ENCODE results near the gene NAGS.

NAGS gene

GRCh38 chr17:44024271-44024663, 19.8 kb downstream of the NAGS start:
- Histone ChIP-seq H3K9me3 (ENCODE audit: insufficient read depth, low read length, severe bottlenecking) (no peaks in the 10 kb centered on the region), H3K4me3 (ENCODE audit: low read depth in 1 of 2, low read length in 2 of 2) (no peak overlapping the region), H3K4me2 (ENCODE audit: insufficient read depth, low read length) (no peak overlapping the region), H3K36me3 (ENCODE audit: insufficient read depth, low read length) (peaks cover 20% of the 10 kb centered on the region; the same call in 1 of the 2 replicates), H4K20me1 (ENCODE audit: insufficient read depth, low read length) (peaks cover 3% of the 10 kb centered on the region), H3K27me3 (ENCODE audit: insufficient read depth, low read length, poor library complexity) (no peaks in the 10 kb centered on the region), H2AFZ (ENCODE audit: low read depth, low read length) (no peak overlapping the region), H3K4me1 (ENCODE audit: insufficient read depth, low read length) (no peaks in the 10 kb centered on the region), H3K27ac (ENCODE audit: low read length) (no peak overlapping the region), H3K9ac (ENCODE audit: low read depth, low read length) (no peak overlapping the region), H3K79me2 (ENCODE audit: insufficient read depth, low read length) (no peaks in the 10 kb centered on the region)
- DNase-seq (no peak), ATAC-seq (ENCODE audit: insufficient read depth, low read depth) (no peak; the same call in 2 of the 3 replicates)
- TF ChIP-seq CTCF (IDR thresholded peaks at IDR 0.05; ENCODE audit: borderline replicate concordance, extremely low read depth, low read length, poor library complexity, severe bottlenecking) (no peak), EZH2 (IDR thresholded peaks at IDR 0.05; ENCODE audit: borderline replicate concordance, low read depth, low read length, severe bottlenecking) (no peak)

- H3K79me2 ChIP-seq (ENCODE audit: insufficient read depth, low read length): no peaks in the 10 kb centered on the region
- no peaks in the 10 kb centered on the region for H3K9me3 ChIP-seq (ENCODE audit: insufficient read depth, low read length, severe bottlenecking)
- no peak overlapping the region for H3K27ac ChIP-seq (ENCODE audit: low read length)
- no peak for ATAC-seq (ENCODE audit: insufficient read depth, low read depth)
- no peaks in the 10 kb centered on the region for H3K27me3 ChIP-seq (ENCODE audit: insufficient read depth, low read length, poor library complexity)
- H3K4me1 ChIP-seq (ENCODE audit: insufficient read depth, low read length): no peaks in the 10 kb centered on the region
- H3K4me2 ChIP-seq (ENCODE audit: insufficient read depth, low read length): no peak overlapping the region
- TF ChIP-seq EZH2 (IDR thresholded peaks at IDR 0.05; ENCODE audit: borderline replicate concordance, low read depth, low read length, severe bottlenecking) (no peak), CTCF (IDR thresholded peaks at IDR 0.05; ENCODE audit: borderline replicate concordance, extremely low read depth, low read length, poor library complexity, severe bottlenecking) (no peak)
- no peak overlapping the region for H2AFZ ChIP-seq (ENCODE audit: low read depth, low read length)
- H3K9ac ChIP-seq (ENCODE audit: low read depth, low read length): no peak overlapping the region
- peaks cover 20% of the 10 kb centered on the region; the same call in 1 of the 2 replicates for H3K36me3 ChIP-seq (ENCODE audit: insufficient read depth, low read length)
- H3K4me3 ChIP-seq (ENCODE audit: low read depth in 1 of 2, low read length in 2 of 2): no peak overlapping the region
- no peak for DNase-seq
- peaks cover 3% of the 10 kb centered on the region for H4K20me1 ChIP-seq (ENCODE audit: insufficient read depth, low read length)
These were observed 20.4 kb downstream of the NAGS start for GRCh38 chr17:44024853-44025252.

GRCh38 chr17:44029736-44030135, 25.3 kb downstream of the NAGS start:
- TF ChIP-seq EZH2 (IDR thresholded peaks at IDR 0.05; ENCODE audit: borderline replicate concordance, low read depth, low read length, severe bottlenecking) (no peak), CTCF (IDR thresholded peaks at IDR 0.05; ENCODE audit: borderline replicate concordance, extremely low read depth, low read length, poor library complexity, severe bottlenecking) (no peak)
- no peak overlapping the region for H2AFZ ChIP-seq (ENCODE audit: low read depth, low read length)
- no peaks in the 10 kb centered on the region for H3K27me3 ChIP-seq (ENCODE audit: insufficient read depth, low read length, poor library complexity)
- DNase-seq (no peak), ATAC-seq (ENCODE audit: insufficient read depth, low read depth) (no peak)
- H3K9me3 ChIP-seq (ENCODE audit: insufficient read depth, low read length, severe bottlenecking): no peaks in the 10 kb centered on the region
- H3K4me1 ChIP-seq (ENCODE audit: insufficient read depth, low read length): no peaks in the 10 kb centered on the region
- H3K4me3 ChIP-seq (ENCODE audit: low read depth in 1 of 2, low read length in 2 of 2): no peak overlapping the region
- peaks cover 3% of the 10 kb centered on the region for H4K20me1 ChIP-seq (ENCODE audit: insufficient read depth, low read length)
- peaks cover 46% of the 10 kb centered on the region for H3K36me3 ChIP-seq (ENCODE audit: insufficient read depth, low read length)
- H3K9ac ChIP-seq (ENCODE audit: low read depth, low read length): no peak overlapping the region
- no peak overlapping the region for H3K4me2 ChIP-seq (ENCODE audit: insufficient read depth, low read length)
- H3K27ac ChIP-seq (ENCODE audit: low read length): no peak overlapping the region
- H3K79me2 ChIP-seq (ENCODE audit: insufficient read depth, low read length): no peaks in the 10 kb centered on the region

GRCh38 chr17:44030482-44030881, 26.1 kb downstream of the NAGS start:
- Histone ChIP-seq H2AFZ (ENCODE audit: low read depth, low read length) (no peak overlapping the region), H3K79me2 (ENCODE audit: insufficient read depth, low read length) (no peaks in the 10 kb centered on the region), H3K9me3 (ENCODE audit: insufficient read depth, low read length, severe bottlenecking) (no peaks in the 10 kb centered on the region), H4K20me1 (ENCODE audit: insufficient read depth, low read length) (peaks cover 3% of the 10 kb centered on the region; the same call in 1 of the 2 replicates), H3K4me2 (ENCODE audit: insufficient read depth, low read length) (no peak overlapping the region), H3K36me3 (ENCODE audit: insufficient read depth, low read length) (peaks cover 40% of the 10 kb centered on the region), H3K4me1 (ENCODE audit: insufficient read depth, low read length) (no peaks in the 10 kb centered on the region), H3K27me3 (ENCODE audit: insufficient read depth, low read length, poor library complexity) (no peaks in the 10 kb centered on the region), H3K27ac (ENCODE audit: low read length) (no peak overlapping the region), H3K9ac (ENCODE audit: low read depth, low read length) (no peak overlapping the region), H3K4me3 (ENCODE audit: low read depth in 1 of 2, low read length in 2 of 2) (no peak overlapping the region)
- DNase-seq (no peak), ATAC-seq (ENCODE audit: insufficient read depth, low read depth) (no peak)
- TF ChIP-seq EZH2 (IDR thresholded peaks at IDR 0.05; ENCODE audit: borderline replicate concordance, low read depth, low read length, severe bottlenecking) (no peak), CTCF (IDR thresholded peaks at IDR 0.05; ENCODE audit: borderline replicate concordance, extremely low read depth, low read length, poor library complexity, severe bottlenecking) (no peak)
